GM12801 (cell line): ENCODE data around the gene SZT2.

Experiments used
- TF ChIP-seq, protein P1 (sequence below): IDR thresholded peaks from one replicate; pipeline ENCODE4 v1.5.1; 2011; ENCODE audit warnings: control low read depth; ENCODE audit not compliant: insufficient read length; ENCODE audit errors: extremely low read depth

SZT2 gene

DNA sequence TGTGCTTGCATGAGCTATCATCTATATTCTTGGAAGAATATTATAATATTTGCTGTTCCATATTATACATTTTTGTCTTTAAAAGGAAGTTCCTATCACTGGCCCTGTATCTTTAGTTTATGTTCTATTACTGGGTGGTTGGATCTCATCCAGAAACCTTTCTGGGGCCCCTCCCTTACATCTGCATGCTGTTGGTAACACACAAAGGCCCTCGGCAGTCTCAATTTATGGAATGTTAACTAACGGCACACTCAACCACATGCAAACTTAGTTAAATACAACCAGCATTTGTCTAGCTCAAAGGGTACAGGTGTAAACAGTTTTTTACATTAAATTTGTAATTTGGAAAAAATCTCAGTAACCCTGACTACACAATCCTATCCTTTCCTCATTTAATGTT, 73.8 kb downstream of the SZT2 start:
- TF ChIP-seq, protein P1, sequence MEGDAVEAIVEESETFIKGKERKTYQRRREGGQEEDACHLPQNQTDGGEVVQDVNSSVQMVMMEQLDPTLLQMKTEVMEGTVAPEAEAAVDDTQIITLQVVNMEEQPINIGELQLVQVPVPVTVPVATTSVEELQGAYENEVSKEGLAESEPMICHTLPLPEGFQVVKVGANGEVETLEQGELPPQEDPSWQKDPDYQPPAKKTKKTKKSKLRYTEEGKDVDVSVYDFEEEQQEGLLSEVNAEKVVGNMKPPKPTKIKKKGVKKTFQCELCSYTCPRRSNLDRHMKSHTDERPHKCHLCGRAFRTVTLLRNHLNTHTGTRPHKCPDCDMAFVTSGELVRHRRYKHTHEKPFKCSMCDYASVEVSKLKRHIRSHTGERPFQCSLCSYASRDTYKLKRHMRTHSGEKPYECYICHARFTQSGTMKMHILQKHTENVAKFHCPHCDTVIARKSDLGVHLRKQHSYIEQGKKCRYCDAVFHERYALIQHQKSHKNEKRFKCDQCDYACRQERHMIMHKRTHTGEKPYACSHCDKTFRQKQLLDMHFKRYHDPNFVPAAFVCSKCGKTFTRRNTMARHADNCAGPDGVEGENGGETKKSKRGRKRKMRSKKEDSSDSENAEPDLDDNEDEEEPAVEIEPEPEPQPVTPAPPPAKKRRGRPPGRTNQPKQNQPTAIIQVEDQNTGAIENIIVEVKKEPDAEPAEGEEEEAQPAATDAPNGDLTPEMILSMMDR = no peak

DNA sequence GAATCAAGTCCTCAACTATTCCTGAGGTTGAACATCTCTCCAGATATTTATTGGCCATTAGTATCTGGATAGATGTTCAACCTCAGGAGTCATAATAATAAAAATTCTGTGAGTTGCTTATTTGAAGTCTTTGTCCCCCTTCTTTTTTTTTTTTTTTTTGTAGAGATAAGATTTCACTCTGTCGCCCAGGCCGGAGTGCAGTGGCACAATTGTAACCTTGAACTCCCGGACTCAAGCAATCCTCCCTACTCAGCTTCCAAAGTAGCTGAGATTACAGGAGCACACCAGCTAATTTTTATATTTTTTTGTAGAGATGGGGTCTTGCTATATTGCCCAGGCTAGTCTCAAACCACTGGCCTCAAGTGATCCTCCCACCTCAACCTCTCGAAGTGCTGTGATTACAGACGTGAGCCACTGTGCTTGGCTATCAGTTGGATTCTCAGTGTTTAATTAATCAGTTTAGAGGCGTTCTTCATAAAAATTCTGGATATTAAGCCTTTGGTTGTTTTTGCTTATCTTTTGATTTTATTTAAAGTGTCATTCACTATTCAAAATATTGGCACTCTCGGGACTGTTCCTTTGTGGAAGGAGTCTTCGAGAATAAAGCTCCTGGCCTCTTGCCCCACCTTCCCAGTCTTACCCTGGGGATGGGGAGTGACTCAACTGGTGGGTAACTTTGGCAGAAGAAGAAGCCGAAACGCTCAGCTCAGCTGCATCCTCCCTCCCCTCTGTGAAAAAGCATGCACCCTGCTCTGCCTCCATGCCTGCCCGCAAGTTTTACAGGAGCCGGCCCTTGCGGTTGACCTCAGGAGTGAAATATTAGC, 75.2 kb downstream of the SZT2 start:
- TF ChIP-seq, protein P1 = no peak

GRCh38 chr1:43465505-43466067, 75.9 kb downstream of the SZT2 start:
- TF ChIP-seq, protein P1 = no peak

GRCh38 chr1:43466403-43466802, 76.7 kb downstream of the SZT2 start:
- TF ChIP-seq, protein P1 = no peak

GRCh38 chr1:43468414-43468813, 78.7 kb downstream of the SZT2 start:
- TF ChIP-seq, protein P1 = no peak

DNA sequence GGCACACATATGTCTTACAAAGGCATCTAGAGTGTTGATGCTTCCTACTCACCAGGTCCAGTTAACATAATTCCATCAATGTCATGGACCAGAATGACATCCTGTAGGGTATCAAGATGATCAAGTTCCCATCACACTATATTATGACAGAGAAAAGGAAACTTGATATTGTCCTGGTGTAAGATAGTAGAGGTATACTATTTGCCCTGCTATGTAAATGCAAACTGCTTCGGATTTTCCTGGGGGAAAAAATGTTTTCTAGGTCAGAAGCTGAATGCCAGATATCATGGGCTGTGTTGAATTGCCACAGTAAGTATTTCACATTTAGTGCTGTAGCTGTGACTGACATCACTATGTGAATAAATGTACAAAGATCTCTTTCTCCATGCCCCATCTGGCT, 80.2 kb downstream of the SZT2 start:
- TF ChIP-seq, protein P1 = no peak

DNA sequence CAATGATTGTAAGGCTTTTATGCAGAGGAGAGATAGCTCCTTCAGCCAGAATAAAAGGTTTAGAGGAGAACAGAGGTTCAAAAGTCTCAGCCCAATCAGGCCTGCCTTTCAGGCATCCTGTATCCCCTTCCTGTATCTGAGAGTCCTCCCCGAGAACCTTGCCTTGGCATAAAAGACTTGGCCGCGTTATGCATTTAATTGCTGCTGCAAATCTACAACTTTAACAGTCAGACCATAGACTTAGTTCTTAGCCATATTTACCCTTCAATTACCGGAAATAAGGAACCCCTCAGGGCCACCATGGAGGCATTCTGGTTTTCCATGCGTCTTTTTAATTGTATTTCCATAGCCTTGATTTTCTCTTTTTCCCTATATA, 82.4 kb downstream of the SZT2 start:
- TF ChIP-seq, protein P1 = no peak
